ENCODE data around the gene DUSP22. TPM values are rescaled to one million over a fixed set of nuclear protein-coding genes. Genes with fewer than 3 reads are reported as not detected.

Gene DUSP22
- total and polyA plus RNA-seq, 2 of the 8 experiments (the other 6 are each of a cell fraction or from before 2014, with no cell fraction given) = 15.5 to 32.4 TPM

GRCh38 chr6:309947-310346 is 17.7 kb downstream of the DUSP22 start (continued):
- TF ChIP-seq CTCF (IDR thresholded peaks at IDR 0.05; ENCODE audit: control extremely low read depth in 1 of 3, insufficient read depth in 1 of 3, low read depth in 1 of 3, low read length in 3 of 3) = no peak
- no peak for TF ChIP-seq TBP (IDR thresholded peaks at IDR 0.05; ENCODE audit: low read depth, low read length)
- TF ChIP-seq, protein P1, sequence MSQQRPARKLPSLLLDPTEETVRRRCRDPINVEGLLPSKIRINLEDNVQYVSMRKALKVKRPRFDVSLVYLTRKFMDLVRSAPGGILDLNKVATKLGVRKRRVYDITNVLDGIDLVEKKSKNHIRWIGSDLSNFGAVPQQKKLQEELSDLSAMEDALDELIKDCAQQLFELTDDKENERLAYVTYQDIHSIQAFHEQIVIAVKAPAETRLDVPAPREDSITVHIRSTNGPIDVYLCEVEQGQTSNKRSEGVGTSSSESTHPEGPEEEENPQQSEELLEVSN (IDR thresholded peaks at IDR 0.05) = no peak
- no peak for TF ChIP-seq BCL11A (IDR thresholded peaks at IDR 0.05; ENCODE audit: low read depth in 2 of 2, low read length in 2 of 2)
- no peak for TF ChIP-seq POLR2AphosphoS5 (IDR thresholded peaks at IDR 0.05; ENCODE audit: low read depth, low read length)
- TF ChIP-seq RXRA (IDR thresholded peaks at IDR 0.05; ENCODE audit: insufficient read depth, low read depth, low read length) = no peak
